ENCODE results near the gene RAC3. TPM values are rescaled to one million over a fixed set of nuclear protein-coding genes. Genes with fewer than 3 reads are reported as not detected.
A peak's percentile ranks its signal among the peaks of the same experiment; 100 is the strongest.

Gene RAC3
- total RNA-seq, 1 donor from 2014 or later = 31.6 TPM

DNA sequence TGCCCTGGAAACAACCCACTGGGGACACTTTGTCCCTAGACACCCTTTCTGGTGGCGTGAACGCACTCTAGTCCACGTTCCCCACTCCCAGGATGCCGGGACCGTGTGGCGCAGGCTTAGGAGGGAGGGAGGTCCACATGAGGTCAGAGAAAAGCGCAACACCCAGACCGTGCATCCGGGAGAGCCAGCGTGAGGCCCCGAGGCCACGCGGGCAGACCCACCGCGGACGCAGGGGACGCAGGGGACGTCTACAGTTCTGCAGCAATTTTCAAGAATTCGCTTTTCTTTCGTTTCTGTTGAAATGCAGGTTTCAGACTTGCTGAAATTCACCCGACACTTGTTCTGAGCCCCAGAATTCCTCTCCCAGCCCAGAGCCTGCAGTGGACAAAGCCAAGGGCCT lies 15.4 kb downstream of the RAC3 start:
- Histone ChIP-seq H3K4me3 (no peak overlapping the region), H3K4me1 (no peaks in the 10 kb centered on the region), H4K20me1 (ENCODE audit: low read depth) (no peaks in the 10 kb centered on the region), H3K4me2 (no peak overlapping the region), H2AFZ (replicated peaks) (no peak overlapping the region), H3K27ac (no peak overlapping the region), H3F3A (ENCODE audit: low read depth) (peaks cover 3% of the 10 kb centered on the region), H3K27me3 (no peaks in the 10 kb centered on the region), H3K79me2 (ENCODE audit: low read depth) (no peaks in the 10 kb centered on the region), H3K9me3 (ENCODE audit: low read depth) (no peaks in the 10 kb centered on the region), H3K36me3 (no peaks in the 10 kb centered on the region), H3K9ac (no peak overlapping the region)
- H3K27me3 Mint-ChIP-seq (ENCODE audit: insufficient read depth, low read depth) = peaks cover 2% of the 10 kb centered on the region
- no peak for TF ChIP-seq EZH2 (IDR thresholded peaks at IDR 0.05)
- TF ChIP-seq, protein P1, sequence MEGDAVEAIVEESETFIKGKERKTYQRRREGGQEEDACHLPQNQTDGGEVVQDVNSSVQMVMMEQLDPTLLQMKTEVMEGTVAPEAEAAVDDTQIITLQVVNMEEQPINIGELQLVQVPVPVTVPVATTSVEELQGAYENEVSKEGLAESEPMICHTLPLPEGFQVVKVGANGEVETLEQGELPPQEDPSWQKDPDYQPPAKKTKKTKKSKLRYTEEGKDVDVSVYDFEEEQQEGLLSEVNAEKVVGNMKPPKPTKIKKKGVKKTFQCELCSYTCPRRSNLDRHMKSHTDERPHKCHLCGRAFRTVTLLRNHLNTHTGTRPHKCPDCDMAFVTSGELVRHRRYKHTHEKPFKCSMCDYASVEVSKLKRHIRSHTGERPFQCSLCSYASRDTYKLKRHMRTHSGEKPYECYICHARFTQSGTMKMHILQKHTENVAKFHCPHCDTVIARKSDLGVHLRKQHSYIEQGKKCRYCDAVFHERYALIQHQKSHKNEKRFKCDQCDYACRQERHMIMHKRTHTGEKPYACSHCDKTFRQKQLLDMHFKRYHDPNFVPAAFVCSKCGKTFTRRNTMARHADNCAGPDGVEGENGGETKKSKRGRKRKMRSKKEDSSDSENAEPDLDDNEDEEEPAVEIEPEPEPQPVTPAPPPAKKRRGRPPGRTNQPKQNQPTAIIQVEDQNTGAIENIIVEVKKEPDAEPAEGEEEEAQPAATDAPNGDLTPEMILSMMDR (IDR thresholded peaks at IDR 0.05) = no peak
- TF ChIP-seq EZH2phosphoT487 (IDR thresholded peaks at IDR 0.05) = no peak
- peaks cover 6% of the 10 kb centered on the region for H3K36me3 Mint-ChIP-seq
- peaks cover 10% of the 10 kb centered on the region for H3K4me1 Mint-ChIP-seq
- no peaks in the 10 kb centered on the region for H3K9me3 Mint-ChIP-seq
- no peak for DNase-seq (ENCODE audit: low spot score)
- no peak overlapping the region for H3K4me3 Mint-ChIP-seq
- no peak overlapping the region for H3K27ac Mint-ChIP-seq

DNA sequence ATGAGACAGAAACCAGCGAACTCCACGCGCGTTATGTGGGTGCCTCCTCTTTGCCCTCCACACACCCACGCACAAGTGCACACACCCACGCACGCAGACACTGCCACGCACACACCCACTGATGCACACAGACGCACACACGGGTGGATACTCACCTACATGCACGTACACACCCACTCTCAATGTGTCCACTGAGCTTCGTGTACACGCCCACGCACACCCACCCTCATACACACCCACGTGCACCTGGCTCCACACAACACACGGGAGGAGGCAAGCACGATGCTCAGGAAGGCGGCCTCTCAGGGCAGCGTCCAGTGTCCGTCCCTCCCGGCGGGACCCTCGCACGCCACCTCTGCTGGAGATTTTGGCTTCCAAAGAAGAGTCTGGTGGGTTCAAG lies 15.9 kb downstream of the RAC3 start:
- Mint-ChIP-seq H3K27ac (peak overlapping the region; percentile 22), H3K4me3 (peak overlapping the region; percentile 50)

DNA sequence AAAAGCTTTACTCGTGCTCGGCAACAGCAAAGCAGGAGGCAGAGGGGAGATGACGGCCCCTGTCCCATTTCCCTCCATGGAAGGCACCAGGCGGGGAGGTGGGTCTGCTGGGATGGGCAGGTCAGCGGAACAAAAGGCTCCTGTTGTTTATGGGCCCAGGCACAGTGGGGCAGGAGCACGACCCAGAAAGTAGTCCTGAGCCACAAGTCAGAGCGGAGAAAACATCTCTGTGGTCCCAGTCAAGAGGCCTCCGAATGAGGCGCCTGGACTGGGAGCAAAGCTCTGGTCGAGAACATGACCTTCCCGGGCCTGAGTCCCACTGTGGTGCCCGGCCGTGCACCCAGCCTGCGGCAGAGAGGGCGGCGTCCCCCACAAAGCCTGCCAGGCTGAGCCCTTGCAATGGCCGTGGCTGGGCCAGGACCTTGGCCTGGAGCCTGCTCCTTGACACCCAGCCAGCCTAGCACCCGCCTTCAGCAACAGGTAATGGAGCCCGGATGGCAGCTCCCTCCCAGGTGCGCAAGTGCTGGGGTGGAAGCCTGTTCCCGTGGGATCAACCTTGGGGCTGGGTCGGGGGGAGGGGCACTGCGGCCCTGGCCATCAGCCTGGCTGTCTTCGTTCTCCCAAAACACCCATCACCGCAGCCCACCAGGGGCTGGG lies 16.6 kb downstream of the RAC3 start:
- H4K20me1 ChIP-seq (ENCODE audit: low read depth) = peaks cover 10% of the 10 kb centered on the region
- no peak for TF ChIP-seq EZH2 (IDR thresholded peaks at IDR 0.05)
- TF ChIP-seq, protein P1 (IDR thresholded peaks at IDR 0.05) = no peak
- TF ChIP-seq EZH2phosphoT487 (IDR thresholded peaks at IDR 0.05) = no peak
- H2AFZ ChIP-seq (replicated peaks) = no peak overlapping the region
- H3K4me3 ChIP-seq = no peak overlapping the region
- Mint-ChIP-seq H3K36me3 (peaks cover 6% of the 10 kb centered on the region), H3K27ac (no peak overlapping the region), H3K9me3 (no peaks in the 10 kb centered on the region), H3K27me3 (ENCODE audit: insufficient read depth, low read depth) (peaks cover 4% of the 10 kb centered on the region), H3K4me3 (peak overlapping the region; percentile 50), H3K4me1 (peaks cover 6% of the 10 kb centered on the region)
- H3K9me3 ChIP-seq (ENCODE audit: low read depth) = no peaks in the 10 kb centered on the region
- peaks cover 7% of the 10 kb centered on the region for H3K4me1 ChIP-seq
- no peak overlapping the region for H3K4me2 ChIP-seq
- H3K9ac ChIP-seq = no peak overlapping the region
- no peaks in the 10 kb centered on the region for H3K36me3 ChIP-seq
- H3K27me3 ChIP-seq = no peaks in the 10 kb centered on the region
- no peak for DNase-seq (ENCODE audit: low spot score)
- H3F3A ChIP-seq (ENCODE audit: low read depth) = peaks cover 6% of the 10 kb centered on the region
- no peak overlapping the region for H3K27ac ChIP-seq
- H3K79me2 ChIP-seq (ENCODE audit: low read depth) = peaks cover 11% of the 10 kb centered on the region

More for the DNA sequence above, 15.9 kb downstream of the RAC3 start:
- Histone ChIP-seq H3K4me2 (no peak overlapping the region), H3K27ac (no peak overlapping the region), H3F3A (ENCODE audit: low read depth) (peaks cover 6% of the 10 kb centered on the region), H3K27me3 (no peaks in the 10 kb centered on the region), H2AFZ (replicated peaks) (no peak overlapping the region), H3K4me1 (peaks cover under 1% of the 10 kb centered on the region), H3K9me3 (ENCODE audit: low read depth) (no peaks in the 10 kb centered on the region), H3K79me2 (ENCODE audit: low read depth) (peaks cover 4% of the 10 kb centered on the region), H3K4me3 (no peak overlapping the region), H3K9ac (no peak overlapping the region), H4K20me1 (ENCODE audit: low read depth) (peaks cover 4% of the 10 kb centered on the region), H3K36me3 (no peaks in the 10 kb centered on the region)
- H3K27me3 Mint-ChIP-seq (ENCODE audit: insufficient read depth, low read depth) = peaks cover 2% of the 10 kb centered on the region
- H3K9me3 Mint-ChIP-seq = no peaks in the 10 kb centered on the region
- H3K4me1 Mint-ChIP-seq = peaks cover 9% of the 10 kb centered on the region
- TF ChIP-seq, protein P1 (IDR thresholded peaks at IDR 0.05) = no peak
- TF ChIP-seq EZH2 (IDR thresholded peaks at IDR 0.05) = no peak
- TF ChIP-seq EZH2phosphoT487 (IDR thresholded peaks at IDR 0.05) = no peak
- no peak for DNase-seq (ENCODE audit: low spot score)
- H3K36me3 Mint-ChIP-seq = peaks cover 6% of the 10 kb centered on the region
